HepG2 (cell line): ENCODE measurements around the gene TAS2R19. TPM values are rescaled to one million over a fixed set of nuclear protein-coding genes. Genes with fewer than 3 reads are reported as not detected.
A peak's percentile ranks its signal among the peaks of the same experiment; 100 is the strongest.

Source experiments
- CREM ChIP-seq, 2 experiments: sonication (generic) in 1 of 2; formaldehyde crosslinking in 1 of 2; IDR thresholded peaks; 2 replicates each; pipeline versions ENCODE4 v1.4.0 to v1.6.1; 2016 to 2020; ENCODE audit warnings: antibody characterized with exemption in 1 of 2, mild to moderate bottlenecking in 1 of 2, missing genetic modification reagents in 1 of 2
- DMAP1 ChIP-seq: IDR thresholded peaks from 2 replicates; pipeline ENCODE4 v1.6.1; 2016
- KLF15 ChIP-seq: sonication (generic); formaldehyde crosslinking; IDR thresholded peaks from 2 replicates; pipeline ENCODE4 v1.8.1; 2023; ENCODE audit warnings: borderline replicate concordance, mild to moderate bottlenecking, inconsistent platforms, missing genetic modification reagents, mixed read lengths
- NCOR1 ChIP-seq: fragments of 200-600 bp; sonication (generic); IDR thresholded peaks from 2 replicates; pipeline ENCODE4 v1.7.0; 2017; ENCODE audit warnings: antibody characterized with exemption, low read length, borderline replicate concordance
- PITX1 ChIP-seq: sonication (generic); formaldehyde crosslinking; IDR thresholded peaks from 2 replicates; pipeline ENCODE4 v1.5.1; 2020; ENCODE audit warnings: mild to moderate bottlenecking, missing genetic modification reagents
- SP140L ChIP-seq: sonication (generic); formaldehyde crosslinking; IDR thresholded peaks from 2 replicates; pipeline ENCODE4 v1.4.0; 2020; ENCODE audit warnings: missing genetic modification reagents, borderline replicate concordance
- SRSF4 ChIP-seq: fragments of 200-400 bp; formaldehyde crosslinking; IDR thresholded peaks from one replicate; pipeline ENCODE4 v1.6.1; 2018; ENCODE audit warnings: mild to moderate bottlenecking, low read depth, low read length, moderate library complexity; ENCODE audit not compliant: poor library complexity, severe bottlenecking
- TBX3 ChIP-seq: fragments of 450-650 bp; IDR thresholded peaks from 2 replicates; pipeline ENCODE4 v1.6.1; 2017; ENCODE audit warnings: antibody characterized with exemption, mild to moderate bottlenecking, inconsistent platforms, borderline replicate concordance
- ZNF17 ChIP-seq: sonication (generic); formaldehyde crosslinking; IDR thresholded peaks from 2 replicates; pipeline ENCODE4 v1.5.0; 2020; ENCODE audit warnings: mild to moderate bottlenecking, missing genetic modification reagents
- ZNF335 ChIP-seq: sonication (generic); formaldehyde crosslinking; IDR thresholded peaks from 2 replicates; pipeline ENCODE4 v1.4.0; 2020; ENCODE audit warnings: missing genetic modification reagents
- ZNF567 ChIP-seq: sonication (generic); formaldehyde crosslinking; IDR thresholded peaks from 2 replicates; pipeline ENCODE4 v1.8.1; 2023; ENCODE audit warnings: mild to moderate bottlenecking, missing genetic modification reagents, borderline replicate concordance
- polyA plus RNA-seq, 8 experiments: library from polyadenylated mRNA; depleted of rRNA in 3 of 8; stranded (reverse) in 7 of 8; unstranded in 1 of 8; fragments of >200 nt; fragmentation: Illumina TruSeq in 4 of 8; extraction: Trizol in 4 of 8; gene quantifications; 2 replicates each; pipeline versions ENCODE4 v1.2.1 to v1.2.3, GENCODE V29; 2011 to 2016; ENCODE audit warnings: low read depth in 4 of 8, missing spikeins in 1 of 8, mixed read lengths in 1 of 8; ENCODE audit not compliant: insufficient read depth in 1 of 8
- total RNA-seq, 5 experiments: library from RNA; depleted of rRNA; stranded (reverse); fragments of >200 nt; fragmentation: Illumina TruSeq; extraction: Trizol; gene quantifications; 2 replicates each; pipeline ENCODE4 v1.2.3, GENCODE V29; 2016; ENCODE audit warnings: low read depth in 1 of 5
- TF ChIP-seq, protein P1 (sequence below): sonication (generic); formaldehyde crosslinking; IDR thresholded peaks from 2 replicates; pipeline ENCODE4 v1.8.1; 2022; ENCODE audit warnings: low read depth, mild to moderate bottlenecking, missing genetic modification reagents
- TF ChIP-seq, protein P2 (sequence below): sonication (generic); formaldehyde crosslinking; IDR thresholded peaks from 2 replicates; pipeline ENCODE4 v1.4.0; 2020; ENCODE audit warnings: missing genetic modification reagents, borderline replicate concordance
- TF ChIP-seq, protein P3 (sequence below): IDR thresholded peaks from 2 replicates; pipeline ENCODE4 v1.6.1; 2016; ENCODE audit warnings: control low read depth
- TF ChIP-seq, protein P4 (sequence below): sonication (generic); formaldehyde crosslinking; IDR thresholded peaks from 2 replicates; pipeline ENCODE4 v1.4.0; 2020; ENCODE audit warnings: mild to moderate bottlenecking, missing genetic modification reagents

The TAS2R19 gene
- total and polyA plus RNA-seq, 2 of the 13 experiments (the other 11 are each of a cell fraction or from before 2014, with no cell fraction given), result 0.62 to 5.3 TPM

DNA sequence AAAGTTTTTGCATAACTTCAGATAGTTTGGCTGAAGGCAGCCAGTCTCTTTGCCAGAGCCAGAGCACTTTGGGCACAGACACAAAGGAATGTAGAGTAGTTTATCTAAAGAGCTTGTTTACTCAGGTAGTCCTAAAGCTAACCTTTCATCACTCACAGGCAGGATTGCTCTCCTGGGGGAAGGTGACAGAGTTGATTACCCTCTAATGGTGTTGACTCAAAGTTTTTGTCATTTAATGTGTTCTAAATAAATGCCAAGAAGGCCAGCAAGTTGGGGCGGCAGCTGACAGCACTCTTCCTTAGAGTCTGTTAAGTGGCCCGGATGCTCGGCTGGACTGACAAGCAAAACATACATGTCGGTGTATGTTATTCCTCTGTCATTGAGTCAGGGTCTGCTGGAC is 49.0 kb upstream of the TAS2R19 start (continued):
- TF ChIP-seq, protein P1, sequence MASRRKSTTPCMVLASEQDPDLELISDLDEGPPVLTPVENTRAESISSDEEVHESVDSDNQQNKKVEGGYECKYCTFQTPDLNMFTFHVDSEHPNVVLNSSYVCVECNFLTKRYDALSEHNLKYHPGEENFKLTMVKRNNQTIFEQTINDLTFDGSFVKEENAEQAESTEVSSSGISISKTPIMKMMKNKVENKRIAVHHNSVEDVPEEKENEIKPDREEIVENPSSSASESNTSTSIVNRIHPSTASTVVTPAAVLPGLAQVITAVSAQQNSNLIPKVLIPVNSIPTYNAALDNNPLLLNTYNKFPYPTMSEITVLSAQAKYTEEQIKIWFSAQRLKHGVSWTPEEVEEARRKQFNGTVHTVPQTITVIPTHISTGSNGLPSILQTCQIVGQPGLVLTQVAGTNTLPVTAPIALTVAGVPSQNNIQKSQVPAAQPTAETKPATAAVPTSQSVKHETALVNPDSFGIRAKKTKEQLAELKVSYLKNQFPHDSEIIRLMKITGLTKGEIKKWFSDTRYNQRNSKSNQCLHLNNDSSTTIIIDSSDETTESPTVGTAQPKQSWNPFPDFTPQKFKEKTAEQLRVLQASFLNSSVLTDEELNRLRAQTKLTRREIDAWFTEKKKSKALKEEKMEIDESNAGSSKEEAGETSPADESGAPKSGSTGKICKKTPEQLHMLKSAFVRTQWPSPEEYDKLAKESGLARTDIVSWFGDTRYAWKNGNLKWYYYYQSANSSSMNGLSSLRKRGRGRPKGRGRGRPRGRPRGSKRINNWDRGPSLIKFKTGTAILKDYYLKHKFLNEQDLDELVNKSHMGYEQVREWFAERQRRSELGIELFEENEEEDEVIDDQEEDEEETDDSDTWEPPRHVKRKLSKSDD (CRISPR knock-in tag), result no peak
- TF ChIP-seq PITX1 (CRISPR knock-in tag), result peak; percentile 45; the same call in 1 of the 2 replicates
- TF ChIP-seq ZNF17 (CRISPR knock-in tag), result no peak
- no peak for TF ChIP-seq DMAP1 (CRISPR knock-in tag)
- TF ChIP-seq, protein P2, sequence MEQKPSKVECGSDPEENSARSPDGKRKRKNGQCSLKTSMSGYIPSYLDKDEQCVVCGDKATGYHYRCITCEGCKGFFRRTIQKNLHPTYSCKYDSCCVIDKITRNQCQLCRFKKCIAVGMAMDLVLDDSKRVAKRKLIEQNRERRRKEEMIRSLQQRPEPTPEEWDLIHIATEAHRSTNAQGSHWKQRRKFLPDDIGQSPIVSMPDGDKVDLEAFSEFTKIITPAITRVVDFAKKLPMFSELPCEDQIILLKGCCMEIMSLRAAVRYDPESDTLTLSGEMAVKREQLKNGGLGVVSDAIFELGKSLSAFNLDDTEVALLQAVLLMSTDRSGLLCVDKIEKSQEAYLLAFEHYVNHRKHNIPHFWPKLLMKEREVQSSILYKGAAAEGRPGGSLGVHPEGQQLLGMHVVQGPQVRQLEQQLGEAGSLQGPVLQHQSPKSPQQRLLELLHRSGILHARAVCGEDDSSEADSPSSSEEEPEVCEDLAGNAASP (CRISPR knock-in tag), result no peak
- TF ChIP-seq ZNF567 (CRISPR knock-in tag), result no peak
- TF ChIP-seq, protein P3, sequence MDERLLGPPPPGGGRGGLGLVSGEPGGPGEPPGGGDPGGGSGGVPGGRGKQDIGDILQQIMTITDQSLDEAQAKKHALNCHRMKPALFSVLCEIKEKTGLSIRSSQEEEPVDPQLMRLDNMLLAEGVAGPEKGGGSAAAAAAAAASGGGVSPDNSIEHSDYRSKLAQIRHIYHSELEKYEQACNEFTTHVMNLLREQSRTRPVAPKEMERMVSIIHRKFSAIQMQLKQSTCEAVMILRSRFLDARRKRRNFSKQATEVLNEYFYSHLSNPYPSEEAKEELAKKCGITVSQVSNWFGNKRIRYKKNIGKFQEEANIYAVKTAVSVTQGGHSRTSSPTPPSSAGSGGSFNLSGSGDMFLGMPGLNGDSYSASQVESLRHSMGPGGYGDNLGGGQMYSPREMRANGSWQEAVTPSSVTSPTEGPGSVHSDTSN (CRISPR knock-in tag), result no peak
- TF ChIP-seq ZNF335, result no peak
- TF ChIP-seq, protein P4, sequence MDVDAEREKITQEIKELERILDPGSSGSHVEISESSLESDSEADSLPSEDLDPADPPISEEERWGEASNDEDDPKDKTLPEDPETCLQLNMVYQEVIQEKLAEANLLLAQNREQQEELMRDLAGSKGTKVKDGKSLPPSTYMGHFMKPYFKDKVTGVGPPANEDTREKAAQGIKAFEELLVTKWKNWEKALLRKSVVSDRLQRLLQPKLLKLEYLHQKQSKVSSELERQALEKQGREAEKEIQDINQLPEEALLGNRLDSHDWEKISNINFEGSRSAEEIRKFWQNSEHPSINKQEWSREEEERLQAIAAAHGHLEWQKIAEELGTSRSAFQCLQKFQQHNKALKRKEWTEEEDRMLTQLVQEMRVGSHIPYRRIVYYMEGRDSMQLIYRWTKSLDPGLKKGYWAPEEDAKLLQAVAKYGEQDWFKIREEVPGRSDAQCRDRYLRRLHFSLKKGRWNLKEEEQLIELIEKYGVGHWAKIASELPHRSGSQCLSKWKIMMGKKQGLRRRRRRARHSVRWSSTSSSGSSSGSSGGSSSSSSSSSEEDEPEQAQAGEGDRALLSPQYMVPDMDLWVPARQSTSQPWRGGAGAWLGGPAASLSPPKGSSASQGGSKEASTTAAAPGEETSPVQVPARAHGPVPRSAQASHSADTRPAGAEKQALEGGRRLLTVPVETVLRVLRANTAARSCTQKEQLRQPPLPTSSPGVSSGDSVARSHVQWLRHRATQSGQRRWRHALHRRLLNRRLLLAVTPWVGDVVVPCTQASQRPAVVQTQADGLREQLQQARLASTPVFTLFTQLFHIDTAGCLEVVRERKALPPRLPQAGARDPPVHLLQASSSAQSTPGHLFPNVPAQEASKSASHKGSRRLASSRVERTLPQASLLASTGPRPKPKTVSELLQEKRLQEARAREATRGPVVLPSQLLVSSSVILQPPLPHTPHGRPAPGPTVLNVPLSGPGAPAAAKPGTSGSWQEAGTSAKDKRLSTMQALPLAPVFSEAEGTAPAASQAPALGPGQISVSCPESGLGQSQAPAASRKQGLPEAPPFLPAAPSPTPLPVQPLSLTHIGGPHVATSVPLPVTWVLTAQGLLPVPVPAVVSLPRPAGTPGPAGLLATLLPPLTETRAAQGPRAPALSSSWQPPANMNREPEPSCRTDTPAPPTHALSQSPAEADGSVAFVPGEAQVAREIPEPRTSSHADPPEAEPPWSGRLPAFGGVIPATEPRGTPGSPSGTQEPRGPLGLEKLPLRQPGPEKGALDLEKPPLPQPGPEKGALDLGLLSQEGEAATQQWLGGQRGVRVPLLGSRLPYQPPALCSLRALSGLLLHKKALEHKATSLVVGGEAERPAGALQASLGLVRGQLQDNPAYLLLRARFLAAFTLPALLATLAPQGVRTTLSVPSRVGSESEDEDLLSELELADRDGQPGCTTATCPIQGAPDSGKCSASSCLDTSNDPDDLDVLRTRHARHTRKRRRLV (CRISPR knock-in tag), result no peak
- TF ChIP-seq TBX3, result peak; percentile 55; the same call in 1 of the 2 replicates
- no peak for TF ChIP-seq KLF15
- TF ChIP-seq SP140L, result no peak
- TF ChIP-seq CREM (IDR thresholded peaks at IDR 0.05), result 0 out of 2 replicates have a peak, but pooled peaks have one; percentile 16
- no peak for TF ChIP-seq CREM (CRISPR knock-in tag; IDR thresholded peaks at IDR 0.05)
- no peak for TF ChIP-seq SRSF4
- TF ChIP-seq NCOR1, result 0 out of 2 replicates have a peak, but pooled peaks have one; percentile 23
